Measurements from ENCODE around the gene NAALADL2.
"Not testable (repeated sequence)": the region's sequence is repeated elsewhere in the genome, so short reads cannot be mapped to it uniquely, and the experiment has no call there.

NAALADL2 gene

GRCh38 chr3:175526609-175527280 lies 667.6 kb downstream of the NAALADL2 start:
- no peak for DNase-seq

- not testable (repeated sequence) for DNase-seq
These were observed 669.6 kb downstream of the NAALADL2 start for GRCh38 chr3:175528693-175529092.

- no peak for DNase-seq
These were observed 676.2 kb downstream of the NAALADL2 start for GRCh38 chr3:175535351-175535750.

GRCh38 chr3:175546115-175546514 lies 687.0 kb downstream of the NAALADL2 start:
- DNase-seq = no peak

GRCh38 chr3:175552929-175553328 lies 693.8 kb downstream of the NAALADL2 start:
- DNase-seq = no peak

GRCh38 chr3:175554801-175555200 lies 695.7 kb downstream of the NAALADL2 start:
- DNase-seq = no peak

GRCh38 chr3:175558261-175558660 lies 699.1 kb downstream of the NAALADL2 start:
- no peak for DNase-seq

GRCh38 chr3:175564363-175564762 lies 705.2 kb downstream of the NAALADL2 start:
- no peak for DNase-seq

- no peak for DNase-seq
These were observed 712.0 kb downstream of the NAALADL2 start for GRCh38 chr3:175571096-175571495.

GRCh38 chr3:175573226-175573625 lies 714.1 kb downstream of the NAALADL2 start:
- no peak for DNase-seq

GRCh38 chr3:175580318-175580717 lies 721.2 kb downstream of the NAALADL2 start:
- no peak for DNase-seq

- DNase-seq = no peak
These were observed 726.8 kb downstream of the NAALADL2 start for GRCh38 chr3:175585898-175586297.

- DNase-seq = no peak
These were observed 731.6 kb downstream of the NAALADL2 start for GRCh38 chr3:175590745-175591144.

- no peak for DNase-seq
These were observed 732.2 kb downstream of the NAALADL2 start for GRCh38 chr3:175591375-175591774.

GRCh38 chr3:175593331-175593730 lies 734.2 kb downstream of the NAALADL2 start:
- no peak for DNase-seq

- DNase-seq = no peak
These were observed 739.6 kb downstream of the NAALADL2 start for GRCh38 chr3:175598740-175599139.

GRCh38 chr3:175601521-175601920 lies 742.4 kb downstream of the NAALADL2 start:
- no peak for DNase-seq

GRCh38 chr3:175605851-175606250 lies 746.7 kb downstream of the NAALADL2 start:
- DNase-seq = no peak

GRCh38 chr3:175606650-175607318 lies 747.6 kb downstream of the NAALADL2 start:
- no peak for DNase-seq

- DNase-seq = no peak
These were observed 749.2 kb downstream of the NAALADL2 start for GRCh38 chr3:175608356-175608755.

GRCh38 chr3:175608911-175609310 lies 749.8 kb downstream of the NAALADL2 start:
- DNase-seq = no peak

- DNase-seq = no peak
These were observed 753.5 kb downstream of the NAALADL2 start for GRCh38 chr3:175612487-175613196.

- DNase-seq = not testable (repeated sequence)
These were observed 755.0 kb downstream of the NAALADL2 start for GRCh38 chr3:175614107-175614506.

- DNase-seq = no peak
These were observed 758.1 kb downstream of the NAALADL2 start for GRCh38 chr3:175617247-175617646.

All from activated CD4-positive, alpha-beta T cell treated with anti-CD3 and anti-CD28 coated beads, Interleukin-2, Interleukin-6, amounts not matched to agents 100 ng/mL and 50 ng/mL, durations not matched to agents 16 hours and 8 hours (primary cell).